Measurements from ENCODE around the gene ELOVL5.

Gene ELOVL5

DNA sequence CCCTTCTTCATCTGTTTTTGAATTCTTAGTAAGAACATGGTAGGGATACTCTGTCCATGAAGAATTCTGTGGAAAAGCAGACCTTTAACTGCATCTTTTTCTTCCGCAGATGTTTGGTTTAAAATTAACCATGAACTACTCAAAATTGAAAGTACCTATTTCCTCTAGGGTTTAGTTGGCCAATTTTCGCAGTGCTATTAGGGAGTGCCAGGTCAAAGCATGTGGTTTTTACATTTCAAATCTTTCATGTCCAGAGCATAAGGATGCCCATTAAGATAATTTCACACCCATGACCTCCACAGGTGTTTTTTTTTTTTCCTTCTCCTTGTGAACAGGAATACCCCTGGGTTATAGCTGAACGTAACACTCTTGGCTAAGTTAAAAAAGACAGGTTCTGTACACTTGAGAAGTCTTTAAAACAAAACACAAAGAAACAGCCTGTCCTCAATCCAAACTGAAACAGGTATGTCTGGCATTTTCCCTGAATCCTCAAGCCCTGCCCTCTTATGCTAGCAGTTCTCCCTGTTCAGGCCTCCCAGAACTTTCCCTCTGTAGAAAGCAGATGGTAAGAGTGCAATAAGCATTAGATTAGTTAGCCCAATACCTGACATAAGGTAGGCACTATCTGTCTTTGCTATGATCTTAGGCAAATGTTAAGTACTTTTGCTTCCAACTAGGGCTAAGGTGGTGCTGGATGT, 67.1 kb downstream of the ELOVL5 start:
- TF ChIP-seq NFIC (IDR thresholded peaks at IDR 0.05) = no peak
- no peak for TF ChIP-seq CREB1 (IDR thresholded peaks at IDR 0.05; ENCODE audit: low read depth)
- TF ChIP-seq TAF1 (IDR thresholded peaks at IDR 0.05; ENCODE audit: low read depth) = no peak
- TF ChIP-seq, protein P1, sequence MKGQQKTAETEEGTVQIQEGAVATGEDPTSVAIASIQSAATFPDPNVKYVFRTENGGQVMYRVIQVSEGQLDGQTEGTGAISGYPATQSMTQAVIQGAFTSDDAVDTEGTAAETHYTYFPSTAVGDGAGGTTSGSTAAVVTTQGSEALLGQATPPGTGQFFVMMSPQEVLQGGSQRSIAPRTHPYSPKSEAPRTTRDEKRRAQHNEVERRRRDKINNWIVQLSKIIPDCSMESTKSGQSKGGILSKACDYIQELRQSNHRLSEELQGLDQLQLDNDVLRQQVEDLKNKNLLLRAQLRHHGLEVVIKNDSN (IDR thresholded peaks at IDR 0.05) = no peak
- TF ChIP-seq, protein P2, sequence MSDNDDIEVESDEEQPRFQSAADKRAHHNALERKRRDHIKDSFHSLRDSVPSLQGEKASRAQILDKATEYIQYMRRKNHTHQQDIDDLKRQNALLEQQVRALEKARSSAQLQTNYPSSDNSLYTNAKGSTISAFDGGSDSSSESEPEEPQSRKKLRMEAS (IDR thresholded peaks at IDR 0.05) = no peak
- no peak for TF ChIP-seq EGR1 (IDR thresholded peaks at IDR 0.05)
- no peak for TF ChIP-seq ZBTB7A (IDR thresholded peaks at IDR 0.05; ENCODE audit: low read depth)
- TF ChIP-seq TCF12 (IDR thresholded peaks at IDR 0.05; ENCODE audit: low read depth) = no peak
- TF ChIP-seq CEBPB (IDR thresholded peaks at IDR 0.05) = no peak
- no peak for TF ChIP-seq RAD21 (IDR thresholded peaks at IDR 0.05; ENCODE audit: low read depth)

DNA sequence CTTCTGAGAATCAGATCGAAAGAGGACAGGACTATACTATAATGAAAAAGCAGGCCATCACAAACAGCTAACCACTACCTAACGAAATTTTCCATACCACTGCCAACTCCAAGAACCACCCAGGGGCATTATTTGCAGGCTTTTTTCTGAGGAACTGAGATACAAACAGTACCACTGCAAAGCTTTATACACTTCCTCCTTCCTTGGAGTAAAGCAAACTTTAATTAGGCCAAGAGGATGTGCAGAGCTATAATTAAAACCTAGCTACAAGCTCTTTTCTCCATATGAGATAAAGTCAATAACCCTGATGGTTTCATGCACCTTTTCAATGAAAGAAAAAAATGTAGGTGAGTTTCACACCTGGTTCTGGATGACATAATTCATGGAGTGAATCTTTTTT, 68.5 kb downstream of the ELOVL5 start:
- no peak for TF ChIP-seq TCF12 (IDR thresholded peaks at IDR 0.05; ENCODE audit: low read depth)
- no peak for TF ChIP-seq RAD21 (IDR thresholded peaks at IDR 0.05; ENCODE audit: low read depth)
- TF ChIP-seq, protein P3, sequence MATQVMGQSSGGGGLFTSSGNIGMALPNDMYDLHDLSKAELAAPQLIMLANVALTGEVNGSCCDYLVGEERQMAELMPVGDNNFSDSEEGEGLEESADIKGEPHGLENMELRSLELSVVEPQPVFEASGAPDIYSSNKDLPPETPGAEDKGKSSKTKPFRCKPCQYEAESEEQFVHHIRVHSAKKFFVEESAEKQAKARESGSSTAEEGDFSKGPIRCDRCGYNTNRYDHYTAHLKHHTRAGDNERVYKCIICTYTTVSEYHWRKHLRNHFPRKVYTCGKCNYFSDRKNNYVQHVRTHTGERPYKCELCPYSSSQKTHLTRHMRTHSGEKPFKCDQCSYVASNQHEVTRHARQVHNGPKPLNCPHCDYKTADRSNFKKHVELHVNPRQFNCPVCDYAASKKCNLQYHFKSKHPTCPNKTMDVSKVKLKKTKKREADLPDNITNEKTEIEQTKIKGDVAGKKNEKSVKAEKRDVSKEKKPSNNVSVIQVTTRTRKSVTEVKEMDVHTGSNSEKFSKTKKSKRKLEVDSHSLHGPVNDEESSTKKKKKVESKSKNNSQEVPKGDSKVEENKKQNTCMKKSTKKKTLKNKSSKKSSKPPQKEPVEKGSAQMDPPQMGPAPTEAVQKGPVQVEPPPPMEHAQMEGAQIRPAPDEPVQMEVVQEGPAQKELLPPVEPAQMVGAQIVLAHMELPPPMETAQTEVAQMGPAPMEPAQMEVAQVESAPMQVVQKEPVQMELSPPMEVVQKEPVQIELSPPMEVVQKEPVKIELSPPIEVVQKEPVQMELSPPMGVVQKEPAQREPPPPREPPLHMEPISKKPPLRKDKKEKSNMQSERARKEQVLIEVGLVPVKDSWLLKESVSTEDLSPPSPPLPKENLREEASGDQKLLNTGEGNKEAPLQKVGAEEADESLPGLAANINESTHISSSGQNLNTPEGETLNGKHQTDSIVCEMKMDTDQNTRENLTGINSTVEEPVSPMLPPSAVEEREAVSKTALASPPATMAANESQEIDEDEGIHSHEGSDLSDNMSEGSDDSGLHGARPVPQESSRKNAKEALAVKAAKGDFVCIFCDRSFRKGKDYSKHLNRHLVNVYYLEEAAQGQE (IDR thresholded peaks at IDR 0.05; ENCODE audit: low read depth) = no peak
- TF ChIP-seq TEAD4 (IDR thresholded peaks at IDR 0.05) = no peak
- TF ChIP-seq FOXM1 (IDR thresholded peaks at IDR 0.05; ENCODE audit: borderline replicate concordance, low read depth) = no peak

DNA sequence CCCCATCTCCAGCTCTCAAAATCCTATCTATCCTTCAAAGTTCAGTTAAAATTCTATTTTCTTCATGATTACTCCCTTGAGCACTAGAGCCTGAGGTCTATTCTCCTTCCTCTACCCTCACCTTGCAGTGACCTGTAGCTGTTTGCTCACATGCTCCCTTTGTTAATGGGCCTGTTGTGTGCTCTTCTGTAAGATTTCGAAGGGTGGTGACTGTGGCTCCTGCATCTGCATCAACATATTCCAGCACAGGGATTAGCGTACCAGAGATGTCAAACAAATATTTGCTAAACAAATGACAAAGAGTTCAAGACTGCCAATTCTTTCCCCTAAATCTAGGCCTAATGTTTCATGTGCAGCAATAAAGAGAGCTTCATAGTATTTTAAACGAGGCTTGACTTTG, 69.5 kb downstream of the ELOVL5 start:
- TF ChIP-seq RAD21 (IDR thresholded peaks at IDR 0.05; ENCODE audit: low read depth) (no peak), CEBPB (IDR thresholded peaks at IDR 0.05) (no peak), NFIC (IDR thresholded peaks at IDR 0.05) (no peak), TAF1 (IDR thresholded peaks at IDR 0.05; ENCODE audit: low read depth) (no peak), EGR1 (IDR thresholded peaks at IDR 0.05) (no peak), TCF12 (IDR thresholded peaks at IDR 0.05; ENCODE audit: low read depth) (no peak), TEAD4 (IDR thresholded peaks at IDR 0.05) (no peak), CREB1 (IDR thresholded peaks at IDR 0.05; ENCODE audit: low read depth) (no peak), EP300 (IDR thresholded peaks at IDR 0.05; ENCODE audit: borderline replicate concordance) (no peak), ZBTB7A (IDR thresholded peaks at IDR 0.05; ENCODE audit: low read depth) (no peak), YY1 (IDR thresholded peaks at IDR 0.05; ENCODE audit: low read depth) (no peak)
- TF ChIP-seq, protein P3 (IDR thresholded peaks at IDR 0.05; ENCODE audit: low read depth) = no peak
- TF ChIP-seq, protein P2 (IDR thresholded peaks at IDR 0.05) = no peak
- TF ChIP-seq, protein P1 (IDR thresholded peaks at IDR 0.05) = no peak

DNA sequence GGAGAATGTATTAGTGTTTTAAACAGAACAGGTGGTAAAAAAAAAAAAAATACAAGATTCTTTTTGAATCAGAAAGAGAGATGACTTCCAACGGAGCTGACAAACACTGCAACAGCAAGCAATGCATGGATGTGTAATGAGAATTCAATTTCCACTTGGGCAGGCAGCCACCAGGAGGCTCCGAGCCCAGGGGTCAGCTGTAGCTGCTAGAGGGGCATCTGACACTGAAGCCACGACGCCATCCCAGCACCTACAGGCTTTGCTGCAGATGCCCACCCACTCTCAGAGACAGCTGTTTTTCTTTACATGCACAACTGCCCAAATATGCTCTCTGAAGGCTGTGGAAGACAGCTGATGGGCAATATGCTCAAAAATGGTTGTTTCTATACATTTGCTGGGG, 75.4 kb downstream of the ELOVL5 start:
- TF ChIP-seq CEBPB (IDR thresholded peaks at IDR 0.05) (no peak), EP300 (IDR thresholded peaks at IDR 0.05; ENCODE audit: borderline replicate concordance) (no peak), TAF1 (IDR thresholded peaks at IDR 0.05; ENCODE audit: low read depth) (no peak)
- TF ChIP-seq, protein P2 (IDR thresholded peaks at IDR 0.05) = no peak

DNA sequence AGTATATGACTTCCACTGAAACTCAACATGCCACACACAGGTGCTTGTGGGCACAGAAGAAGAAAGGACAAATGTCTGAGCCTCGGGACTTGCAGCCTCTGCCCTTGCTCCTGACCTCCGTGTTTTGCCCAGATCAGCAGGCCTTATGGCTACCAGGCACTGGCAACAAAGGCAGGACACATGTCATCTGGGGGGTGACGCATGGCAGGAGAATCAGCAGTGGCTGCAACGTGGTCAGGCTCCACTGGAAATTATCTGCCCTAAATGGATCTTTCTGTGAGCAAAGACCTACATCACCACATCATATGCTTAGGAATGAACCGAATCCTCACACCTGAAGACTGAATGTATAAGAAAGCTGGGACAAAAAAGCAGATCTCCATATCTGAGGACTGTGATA, 78.9 kb downstream of the ELOVL5 start:
- TF ChIP-seq TCF12 (IDR thresholded peaks at IDR 0.05; ENCODE audit: low read depth) = no peak
- TF ChIP-seq EP300 (IDR thresholded peaks at IDR 0.05; ENCODE audit: borderline replicate concordance) = no peak
- no peak for TF ChIP-seq CREB1 (IDR thresholded peaks at IDR 0.05; ENCODE audit: low read depth)
- no peak for TF ChIP-seq CEBPB (IDR thresholded peaks at IDR 0.05)
- TF ChIP-seq FOXM1 (IDR thresholded peaks at IDR 0.05; ENCODE audit: borderline replicate concordance, low read depth) = no peak
- TF ChIP-seq, protein P3 (IDR thresholded peaks at IDR 0.05; ENCODE audit: low read depth) = no peak
- no peak for TF ChIP-seq YY1 (IDR thresholded peaks at IDR 0.05; ENCODE audit: low read depth)
- TF ChIP-seq, protein P2 (IDR thresholded peaks at IDR 0.05) = no peak
- TF ChIP-seq, protein P1 (IDR thresholded peaks at IDR 0.05) = no peak
- no peak for TF ChIP-seq TEAD4 (IDR thresholded peaks at IDR 0.05)
- TF ChIP-seq RAD21 (IDR thresholded peaks at IDR 0.05; ENCODE audit: low read depth) = no peak
- no peak for TF ChIP-seq EGR1 (IDR thresholded peaks at IDR 0.05)
- no peak for TF ChIP-seq ZBTB7A (IDR thresholded peaks at IDR 0.05; ENCODE audit: low read depth)
- no peak for TF ChIP-seq TAF1 (IDR thresholded peaks at IDR 0.05; ENCODE audit: low read depth)

Measured in Ishikawa (cell line).